IPS DF 6.9 (cell line): ENCODE data around the gene PDGFB.

Source experiments
- DNase-seq: peaks from one replicate; pipeline ENCODE4 v3.0.0-alpha.2; 2013; ENCODE audit warnings: low read depth, low spot score
- H3K27ac ChIP-seq: one replicate; pipeline ENCODE4 v1.5.1; 2013; ENCODE audit warnings: low read length, control low read depth
- H3K27me3 ChIP-seq: 2 replicates; pipeline ENCODE4 v1.6.1; 2013; ENCODE audit warnings: mild to moderate bottlenecking, low read length; ENCODE audit not compliant: control insufficient read depth, insufficient read depth
- H3K36me3 ChIP-seq: 2 replicates; pipeline ENCODE4 v1.6.1; 2013; ENCODE audit warnings: low read length; ENCODE audit not compliant: control insufficient read depth, insufficient read depth
- H3K4me1 ChIP-seq: 2 replicates; pipeline ENCODE4 v1.6.1; 2013; ENCODE audit warnings: low read length; ENCODE audit not compliant: control insufficient read depth, insufficient read depth
- H3K4me3 ChIP-seq: 2 replicates; pipeline ENCODE4 v1.5.1; 2013; ENCODE audit warnings: mild to moderate bottlenecking, low read length
- H3K9me3 ChIP-seq: 2 replicates; pipeline ENCODE4 v1.6.1; 2013; ENCODE audit warnings: low read length, inconsistent platforms; ENCODE audit not compliant: control insufficient read depth, insufficient read depth
- WGBS: extraction: QIAGEN DNeasy Blood & Tissue Kit; methylation state at CpG from one replicate; pipeline ENCODE4 v1.1.7; 2013; ENCODE audit warnings: mixed read lengths, missing lambda C conversion rate; ENCODE audit not compliant: insufficient read length, insufficient coverage; 5-methylcytosine and 5-hydroxymethylcytosine counted together

PDGFB gene

GRCh38 chr22:39239561-39240423 lies 5.0 kb downstream of the PDGFB start:
- WGBS = no CpG with 5 or more reads among the region's 20 CpGs
- Histone ChIP-seq H3K27me3 (peaks cover 13% of the 10 kb centered on the region; the same call in 1 of the 2 replicates), H3K27ac (no peak overlapping the region), H3K9me3 (no peaks in the 10 kb centered on the region), H3K36me3 (no peaks in the 10 kb centered on the region), H3K4me3 (no peak overlapping the region), H3K4me1 (peaks cover 16% of the 10 kb centered on the region)
- DNase-seq = no peak

- Histone ChIP-seq H3K9me3 (no peaks in the 10 kb centered on the region), H3K27me3 (peaks cover 12% of the 10 kb centered on the region; the same call in 1 of the 2 replicates), H3K4me3 (no peak overlapping the region), H3K27ac (no peak overlapping the region), H3K4me1 (peaks cover 18% of the 10 kb centered on the region), H3K36me3 (no peaks in the 10 kb centered on the region)
- no CpG with 5 or more reads among the region's 12 CpGs for WGBS
- DNase-seq = no peak
Observed at GRCh38 chr22:39238966-39239505, 5.7 kb downstream of the PDGFB start.

DNA sequence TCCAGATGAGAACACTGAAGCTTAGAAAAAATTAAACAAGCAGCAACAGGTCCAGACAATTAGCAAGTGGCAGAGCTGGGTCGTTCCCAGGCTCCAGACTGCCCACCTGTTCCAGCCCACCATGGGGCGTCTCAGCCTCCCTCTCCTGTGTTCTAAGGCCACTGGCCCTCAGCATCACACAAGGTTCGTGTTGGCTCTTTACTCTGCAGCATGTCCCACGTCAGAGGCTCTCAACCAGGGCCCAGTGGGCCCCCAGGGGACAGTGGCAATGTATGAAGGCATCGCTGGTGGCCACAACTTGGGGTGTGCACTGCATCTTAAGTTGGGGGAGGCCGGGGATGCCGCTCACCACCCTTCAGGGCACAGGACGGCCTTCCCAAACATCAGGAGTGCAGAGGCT lies 6.2 kb downstream of the PDGFB start:
- Histone ChIP-seq H3K9me3 (no peaks in the 10 kb centered on the region), H3K27ac (no peak overlapping the region), H3K36me3 (no peaks in the 10 kb centered on the region), H3K4me1 (peaks cover 20% of the 10 kb centered on the region), H3K27me3 (peaks cover 12% of the 10 kb centered on the region; the same call in 1 of the 2 replicates), H3K4me3 (no peak overlapping the region)
- no peak for DNase-seq
- WGBS = no CpG with 5 or more reads among the region's 8 CpGs

- H3K9me3 ChIP-seq = no peaks in the 10 kb centered on the region
- H3K4me3 ChIP-seq = no peak overlapping the region
- H3K27ac ChIP-seq = no peak overlapping the region
- peaks cover 19% of the 10 kb centered on the region for H3K4me1 ChIP-seq
- no peak for DNase-seq
- no CpG with 5 or more reads among the region's 5 CpGs for WGBS
- H3K36me3 ChIP-seq = no peaks in the 10 kb centered on the region
- peaks cover 8% of the 10 kb centered on the region; the same call in 1 of the 2 replicates for H3K27me3 ChIP-seq
Observed at GRCh38 chr22:39238101-39238466, 6.7 kb downstream of the PDGFB start.

DNA sequence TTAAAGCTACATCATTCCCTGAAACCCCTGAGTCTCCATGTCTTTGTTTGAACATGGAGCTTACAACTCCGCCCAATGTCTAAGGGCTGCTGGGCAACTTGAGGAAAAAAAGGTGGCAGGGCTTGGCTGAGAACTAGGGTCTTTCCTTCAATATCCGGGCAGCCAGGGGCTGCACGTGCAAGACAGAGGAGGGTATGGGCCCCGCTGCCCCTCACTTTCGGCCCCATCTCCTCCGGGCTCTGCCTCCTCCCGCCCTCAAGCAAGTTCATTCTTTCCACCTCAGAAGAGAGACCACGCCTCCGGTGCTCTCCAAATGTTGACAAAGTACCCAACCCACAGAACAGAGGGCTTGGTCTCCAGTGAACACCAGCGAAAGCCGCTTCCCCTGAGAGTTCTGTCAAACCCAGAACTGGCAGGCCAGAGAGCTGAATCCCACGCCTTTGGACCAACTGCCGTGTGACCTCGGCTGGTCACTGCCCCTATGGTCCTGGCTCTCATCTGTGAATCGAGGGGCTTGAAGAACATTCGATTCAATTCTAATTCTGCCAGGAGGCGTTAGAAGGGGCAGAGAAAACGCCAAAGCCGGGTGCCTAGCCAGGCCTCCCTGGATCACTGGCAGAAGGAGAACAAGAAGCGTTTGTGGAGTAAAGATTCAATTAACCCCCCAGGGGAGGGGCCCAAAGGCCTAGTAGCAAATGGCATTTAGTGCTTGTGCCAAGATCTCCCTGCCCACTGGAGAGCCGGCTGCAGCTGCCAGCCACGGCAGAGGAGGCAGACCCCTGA lies 7.3 kb downstream of the PDGFB start:
- Histone ChIP-seq H3K36me3 (no peaks in the 10 kb centered on the region), H3K9me3 (no peaks in the 10 kb centered on the region), H3K4me1 (peaks cover 19% of the 10 kb centered on the region), H3K27me3 (peaks cover 8% of the 10 kb centered on the region; the same call in 1 of the 2 replicates), H3K27ac (no peak overlapping the region), H3K4me3 (no peak overlapping the region)
- no peak for DNase-seq
- no CpG with 5 or more reads among the region's 22 CpGs for whole genome bisulfite sequencing

- Histone ChIP-seq H3K27ac (no peak overlapping the region), H3K4me1 (peaks cover 16% of the 10 kb centered on the region), H3K9me3 (no peaks in the 10 kb centered on the region), H3K4me3 (no peak overlapping the region), H3K27me3 (peaks cover 6% of the 10 kb centered on the region; the same call in 1 of the 2 replicates), H3K36me3 (no peaks in the 10 kb centered on the region; the same call in 1 of the 2 replicates)
- no CpG with 5 or more reads among the region's 37 CpGs for WGBS
- DNase-seq = no peak
Observed at GRCh38 chr22:39236321-39237317, 8.2 kb downstream of the PDGFB start.

DNA sequence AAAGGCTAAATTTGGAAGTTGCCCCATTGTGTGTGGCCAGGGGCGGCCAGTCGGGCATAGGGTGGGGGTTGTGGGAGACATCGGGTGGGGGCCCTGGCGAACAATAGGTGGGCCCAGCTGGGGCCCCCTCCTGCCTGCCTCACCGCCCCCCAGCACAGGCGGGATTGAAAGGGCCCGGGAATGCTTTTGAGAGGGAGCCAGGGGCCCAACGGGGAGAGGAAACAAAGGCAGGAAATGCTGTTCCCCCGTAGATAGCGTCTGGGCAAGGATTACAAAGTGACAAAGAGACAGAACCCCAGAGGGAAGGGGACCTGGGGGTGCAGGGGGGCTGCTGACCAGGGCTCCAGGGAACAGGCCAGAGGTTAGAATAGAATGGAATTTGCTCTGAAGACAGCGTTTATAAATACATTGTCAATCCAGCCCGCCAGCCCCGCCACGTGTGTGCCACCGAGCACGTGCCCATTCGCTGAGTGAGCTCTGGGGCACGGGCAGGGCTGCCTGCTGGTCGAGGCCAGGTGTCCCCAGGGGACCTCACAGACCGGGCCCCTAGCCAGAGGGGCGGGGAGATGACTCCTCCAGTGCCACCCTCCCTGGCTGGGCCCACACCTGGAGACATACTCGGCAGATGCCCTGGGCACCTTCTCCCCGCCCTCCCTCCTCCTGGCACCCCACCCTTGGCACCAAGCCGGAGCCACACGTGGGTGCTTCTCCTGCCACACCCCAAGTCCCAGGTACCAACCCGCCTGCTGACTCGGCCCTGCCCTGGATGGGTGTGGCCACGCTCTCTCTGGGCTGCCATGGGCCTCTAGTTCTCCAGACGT lies 9.7 kb downstream of the PDGFB start:
- no peaks in the 10 kb centered on the region for H3K9me3 ChIP-seq
- H3K36me3 ChIP-seq = peaks cover 3% of the 10 kb centered on the region; the same call in 1 of the 2 replicates
- no peak overlapping the region for H3K4me3 ChIP-seq
- H3K4me1 ChIP-seq = peaks cover 14% of the 10 kb centered on the region
- WGBS = no CpG with 5 or more reads among the region's 29 CpGs
- no peak overlapping the region for H3K27ac ChIP-seq
- no peaks in the 10 kb centered on the region for H3K27me3 ChIP-seq
- DNase-seq = no peak

DNA sequence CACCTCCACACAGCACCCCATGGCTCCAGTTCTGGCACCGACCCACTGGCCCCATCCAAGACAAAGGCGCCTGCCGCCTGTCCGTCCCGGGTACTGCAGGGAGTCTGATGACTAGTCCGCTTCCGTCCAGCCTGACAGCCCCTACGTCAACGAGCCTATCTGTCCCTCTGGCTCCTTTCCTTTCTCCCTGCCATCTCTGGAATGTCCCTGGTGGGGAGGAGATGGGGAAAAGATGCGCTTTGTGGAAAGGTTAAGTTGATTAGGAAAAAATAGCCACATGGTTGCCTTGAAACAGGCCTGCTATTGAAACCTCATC lies 10.4 kb downstream of the PDGFB start:
- peaks cover 14% of the 10 kb centered on the region for H3K4me1 ChIP-seq
- H3K9me3 ChIP-seq = no peaks in the 10 kb centered on the region
- no peak for DNase-seq
- H3K4me3 ChIP-seq = no peak overlapping the region
- peaks cover 3% of the 10 kb centered on the region; the same call in 1 of the 2 replicates for H3K36me3 ChIP-seq
- H3K27me3 ChIP-seq = no peaks in the 10 kb centered on the region
- H3K27ac ChIP-seq = no peak overlapping the region
- whole genome bisulfite sequencing = no CpG with 5 or more reads among the region's 10 CpGs

GRCh38 chr22:39233710-39234471 lies 10.9 kb downstream of the PDGFB start:
- Histone ChIP-seq H3K4me3 (no peak overlapping the region), H3K27me3 (no peaks in the 10 kb centered on the region), H3K36me3 (peaks cover 3% of the 10 kb centered on the region; the same call in 1 of the 2 replicates), H3K27ac (no peak overlapping the region), H3K9me3 (no peaks in the 10 kb centered on the region), H3K4me1 (peaks cover 15% of the 10 kb centered on the region)
- DNase-seq = no peak
- WGBS = no CpG with 5 or more reads among the region's 16 CpGs
